Stomach (tissue), 9 donors: ENCODE measurements around the gene IGFBP3. TPM values are rescaled to one million over a fixed set of nuclear protein-coding genes. Genes with fewer than 3 reads are reported as not detected.

Experiments used
- DNase-seq, 2 donors: peaks; one replicate each; pipeline versions ENCODE4 v3.0.0 to v3.0.0-alpha.2; 2013 to 2019
- H3K27ac ChIP-seq, 5 donors: fragments of 200-600 bp in 4 of 5; sonication (generic) in 4 of 5; one replicate each; pipeline ENCODE4 v1.5.1; 2013 to 2019; ENCODE audit warnings: mild to moderate bottlenecking in 1 of 5, moderate library complexity in 1 of 5
- H3K27me3 ChIP-seq, 3 donors: fragments of 200-600 bp; sonication (generic); one replicate each; pipeline ENCODE4 v1.5.1; 2017 to 2019; ENCODE audit warnings: mixed run types in 1 of 3
- H3K36me3 ChIP-seq, 4 donors: fragments of 200-600 bp; sonication (generic); 1 replicate in 3 of 4; 2 replicates in 1 of 4; pipeline ENCODE4 v1.5.1; 2016 to 2019
- H3K4me1 ChIP-seq, 4 donors: fragments of 200-600 bp; sonication (generic); one replicate each; pipeline ENCODE4 v1.5.1; 2016 to 2019
- H3K4me3 ChIP-seq, 4 donors: fragments of 200-600 bp; sonication (generic) in 3 of 4; one replicate each; pipeline ENCODE4 v1.5.1; 2016 to 2019; ENCODE audit warnings: mild to moderate bottlenecking in 1 of 4
- H3K9me3 ChIP-seq, 4 donors: fragments of 200-600 bp; sonication (generic); one replicate each; pipeline ENCODE4 v1.5.1; 2016 to 2019
- EP300 ChIP-seq: sonication (generic); formaldehyde crosslinking; IDR thresholded peaks from one replicate; pipeline ENCODE4 v1.6.1; 2017; ENCODE audit warnings: antibody characterized with exemption
- POLR2A ChIP-seq, 4 donors: fragments of 450-650 bp; IDR thresholded peaks; one replicate each; pipeline ENCODE4 v1.6.1; 2016; ENCODE audit warnings: antibody characterized with exemption in 4 of 4, control low read depth in 2 of 4, mild to moderate bottlenecking in 1 of 4, moderate library complexity in 1 of 4
- POLR2AphosphoS5 ChIP-seq, 3 donors: sonication (generic); formaldehyde crosslinking; IDR thresholded peaks; one replicate each; pipeline ENCODE4 v1.6.1; 2016; ENCODE audit warnings: antibody characterized with exemption in 3 of 3
- WGBS, 5 donors: extraction: QIAGEN DNeasy Blood & Tissue Kit in 3 of 5; methylation state at CpG; one replicate each; pipeline versions ENCODE4 v1.1.5 to v1.1.7; 2013 to 2018; 5-methylcytosine and 5-hydroxymethylcytosine counted together
- intact Hi-C: fragments of 100-400 bp; cut with DNase I; formaldehyde crosslinking; loops from one replicate; pipeline ENCODE4 v1.15.1; 2023; ENCODE audit warnings: low total_unique reads
- polyA plus RNA-seq, 3 donors: library from polyadenylated mRNA; stranded (reverse); fragments of 200-250 nt; gene quantifications; one replicate each; pipeline ENCODE4 v1.2.3, GENCODE V29; 2013
- total RNA-seq, 5 donors: library from RNA; depleted of rRNA; stranded (reverse); fragments of >200 nt; gene quantifications; one replicate each; pipeline versions ENCODE4 v1.1.0 to v1.2.3, GENCODE V29; 2014 to 2016
- TF ChIP-seq, protein P1 (sequence below), 7 experiments: fragments of 450-650 bp in 4 of 7; fragments of 200-600 bp in 3 of 7; sonication (generic) in 3 of 7; IDR thresholded peaks; one replicate each; pipeline ENCODE4 v1.5.1; 2016 to 2019; ENCODE audit warnings: antibody characterized with exemption in 7 of 7, control low read depth in 2 of 7, mild to moderate bottlenecking in 1 of 7
- donor health status: healthy with polysubstance abuse.
- donor health status: Bipolar disorder and iron deficiency.
- donor health status: healthy.

The IGFBP3 gene
- total and polyA plus RNA-seq, 8 donors: 12.1 to 218 (median 53.9) TPM

GRCh38 chr7:45873355-45873754, 47.7 kb downstream of the IGFBP3 start:
- no peaks in the 10 kb centered on the region for H3K27me3 ChIP-seq
- no peaks in the 10 kb centered on the region for H3K4me1 ChIP-seq
- no peak overlapping the region for H3K4me3 ChIP-seq
- WGBS, 5 donors: 71 to 79% (median 73%) methylated on average over 6 of the region's 6 CpGs
- peaks cover 0 to 8% (median 7%) of the 10 kb centered on the region in 4 donors for H3K9me3 ChIP-seq
- TF ChIP-seq POLR2AphosphoS5 (IDR thresholded peaks at IDR 0.05) (no peak), POLR2A (IDR thresholded peaks at IDR 0.05) (no peak), EP300 (no peak)
- TF ChIP-seq, protein P1, sequence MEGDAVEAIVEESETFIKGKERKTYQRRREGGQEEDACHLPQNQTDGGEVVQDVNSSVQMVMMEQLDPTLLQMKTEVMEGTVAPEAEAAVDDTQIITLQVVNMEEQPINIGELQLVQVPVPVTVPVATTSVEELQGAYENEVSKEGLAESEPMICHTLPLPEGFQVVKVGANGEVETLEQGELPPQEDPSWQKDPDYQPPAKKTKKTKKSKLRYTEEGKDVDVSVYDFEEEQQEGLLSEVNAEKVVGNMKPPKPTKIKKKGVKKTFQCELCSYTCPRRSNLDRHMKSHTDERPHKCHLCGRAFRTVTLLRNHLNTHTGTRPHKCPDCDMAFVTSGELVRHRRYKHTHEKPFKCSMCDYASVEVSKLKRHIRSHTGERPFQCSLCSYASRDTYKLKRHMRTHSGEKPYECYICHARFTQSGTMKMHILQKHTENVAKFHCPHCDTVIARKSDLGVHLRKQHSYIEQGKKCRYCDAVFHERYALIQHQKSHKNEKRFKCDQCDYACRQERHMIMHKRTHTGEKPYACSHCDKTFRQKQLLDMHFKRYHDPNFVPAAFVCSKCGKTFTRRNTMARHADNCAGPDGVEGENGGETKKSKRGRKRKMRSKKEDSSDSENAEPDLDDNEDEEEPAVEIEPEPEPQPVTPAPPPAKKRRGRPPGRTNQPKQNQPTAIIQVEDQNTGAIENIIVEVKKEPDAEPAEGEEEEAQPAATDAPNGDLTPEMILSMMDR (IDR thresholded peaks at IDR 0.05): no peak
- H3K36me3 ChIP-seq: no peaks in the 10 kb centered on the region
- intact Hi-C loops: no loop called here
- no peak overlapping the region for H3K27ac ChIP-seq
- no peak for DNase-seq

DNA sequence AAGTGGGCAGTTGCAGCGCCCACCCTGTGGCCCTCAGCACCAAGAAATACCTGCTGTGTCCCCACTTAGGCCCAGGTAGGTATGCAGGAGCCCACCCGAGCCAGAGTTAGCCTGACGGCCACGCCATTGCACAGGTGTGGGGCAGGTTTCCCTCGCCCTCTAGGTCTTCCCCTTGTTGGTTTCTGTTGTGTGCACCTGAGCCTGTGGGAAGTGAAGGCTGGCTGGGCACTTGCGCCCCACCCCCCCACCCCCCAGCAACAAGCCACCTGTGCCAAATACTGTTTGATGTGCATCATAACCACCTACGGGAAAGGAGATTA, 48.1 kb downstream of the IGFBP3 start, which contains the start of gene CCDC201:
CCDC201 (minus strand) TSS at position 48 of the 320 bp plus-strand sequence. CDS start 75 bp downstream, outside the sequence.
- Histone ChIP-seq H3K27ac (no peak within 1 kb of the TSS), H3K36me3 (no peaks in the 10 kb centered on the region), H3K27me3 (no peaks in the 10 kb centered on the region), H3K4me1 (no peaks in the 10 kb centered on the region), H3K4me3 (no peak within 1 kb of the TSS), H3K9me3 (peaks cover 0 to 6% (median 3%) of the 10 kb centered on the region in 4 donors)
- WGBS, 5 donors: 80 to 89% (median 85%) methylated on average over 4 to 7 of the region's 7 CpGs
- no peak for DNase-seq
- no peak for TF ChIP-seq EP300
- TF ChIP-seq, protein P1 (IDR thresholded peaks at IDR 0.05): no peak
- TF ChIP-seq POLR2AphosphoS5 (IDR thresholded peaks at IDR 0.05): no peak
- no peak for TF ChIP-seq POLR2A (IDR thresholded peaks at IDR 0.05)
- intact Hi-C loops: no loop called here

DNA sequence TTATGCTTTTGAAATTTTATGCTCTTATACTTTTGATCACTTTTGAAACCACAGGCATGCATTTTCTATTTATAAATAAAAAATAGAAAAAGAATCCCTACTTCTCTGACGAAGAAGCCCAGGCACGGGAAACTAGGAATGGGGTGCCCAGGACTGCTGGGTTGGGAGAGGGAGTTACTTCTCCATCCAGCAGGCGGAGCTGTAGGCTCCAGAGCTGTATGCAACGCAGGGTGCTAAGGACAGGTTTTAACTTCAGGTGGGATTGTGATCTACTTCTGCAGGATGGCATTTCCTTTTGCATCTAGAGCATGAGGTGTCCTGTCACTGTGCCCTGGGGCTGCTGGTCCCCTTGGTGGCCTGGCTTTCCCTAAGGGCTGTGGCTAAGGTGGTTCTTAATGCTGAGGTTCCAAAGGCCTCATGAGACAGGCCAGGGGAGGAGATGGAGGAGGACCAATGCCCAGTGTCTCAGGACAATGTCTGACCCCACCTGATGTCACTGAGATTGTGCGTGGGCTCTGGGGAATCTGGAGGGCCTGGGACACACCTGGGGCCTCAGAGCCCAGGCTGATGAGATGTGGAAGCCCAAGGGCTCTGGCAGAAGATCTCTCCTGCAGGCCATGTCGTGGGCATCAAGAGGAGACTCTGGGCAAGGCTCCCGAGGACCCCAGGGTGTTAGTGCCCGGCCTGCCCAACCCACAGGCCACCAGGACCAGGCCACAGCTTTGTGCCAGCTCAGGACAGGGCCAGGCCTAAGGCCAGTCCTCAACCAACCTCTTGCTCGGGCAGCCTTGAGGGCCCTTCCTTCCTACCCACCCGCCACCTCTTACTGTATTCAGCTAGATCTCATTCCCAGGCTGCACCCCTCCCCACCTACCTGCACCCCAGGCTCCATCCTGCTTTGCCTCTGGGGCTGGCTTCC, 48.7 kb downstream of the IGFBP3 start:
- TF ChIP-seq, protein P1 (IDR thresholded peaks at IDR 0.05): peak in 1 of 7 experiments; percentile 7
- TF ChIP-seq EP300: no peak
- no peak for TF ChIP-seq POLR2AphosphoS5 (IDR thresholded peaks at IDR 0.05)
- no peak for TF ChIP-seq POLR2A (IDR thresholded peaks at IDR 0.05)
- Histone ChIP-seq H3K4me3 (no peak overlapping the region), H3K9me3 (peaks cover 0 to 3% (median 0%) of the 10 kb centered on the region in 4 donors), H3K27ac (no peak overlapping the region), H3K36me3 (no peaks in the 10 kb centered on the region), H3K27me3 (no peaks in the 10 kb centered on the region), H3K4me1 (no peaks in the 10 kb centered on the region)
- 52 to 65% (median 63%) methylated on average over 6 to 10 of the region's 10 CpGs for WGBS, 5 donors
- intact Hi-C loops: no loop called here
- DNase-seq: no peak

DNA sequence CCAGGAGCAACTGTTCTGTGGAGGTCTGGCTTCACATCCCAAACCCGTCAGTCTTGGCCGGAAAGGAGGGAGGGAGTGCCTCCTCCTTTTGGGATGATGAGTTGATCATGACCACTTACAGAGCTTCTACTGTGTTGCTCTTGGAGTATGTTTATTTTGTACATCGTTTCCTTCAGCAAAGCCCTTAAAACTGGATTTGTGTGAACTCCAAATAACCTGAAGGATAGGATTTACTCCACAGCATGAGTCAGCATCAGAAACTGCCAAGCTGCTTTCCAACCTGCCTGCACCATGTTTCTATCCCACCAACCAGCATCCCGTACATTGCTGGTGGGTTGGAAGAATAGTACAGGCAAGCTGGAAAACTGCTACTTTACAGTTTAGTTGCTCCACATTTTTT, 51.6 kb downstream of the IGFBP3 start:
- no peaks in the 10 kb centered on the region for H3K4me1 ChIP-seq
- no peaks in the 10 kb centered on the region for H3K36me3 ChIP-seq
- peaks cover 0 to 3% (median 0%) of the 10 kb centered on the region in 4 donors for H3K9me3 ChIP-seq
- no peak overlapping the region for H3K4me3 ChIP-seq
- 63 to 71% (median 65%) methylated on average over 4 of the region's 4 CpGs for WGBS, 5 donors
- no peak for DNase-seq
- H3K27ac ChIP-seq: no peak overlapping the region
- TF ChIP-seq POLR2A (IDR thresholded peaks at IDR 0.05) (no peak), EP300 (no peak), POLR2AphosphoS5 (IDR thresholded peaks at IDR 0.05) (no peak)
- TF ChIP-seq, protein P1 (IDR thresholded peaks at IDR 0.05): no peak
- peaks cover 0 to 12% (median 0%) of the 10 kb centered on the region in 3 donors for H3K27me3 ChIP-seq
- intact Hi-C loops: loop anchor here (10.0 kb wide), 1 partner anchor 715 kb away; the partner anchor contains the start of gene RAMP3
